WI38 (cell line): ENCODE results near the gene ZNF710.
"Not testable (repeated sequence)": the region's sequence is repeated elsewhere in the genome, so short reads cannot be mapped to it uniquely, and the experiment has no call there.

Source experiments
- H3K4me3 ChIP-seq: 2 replicates; pipeline ENCODE4 v1.5.1; 2011; ENCODE audit warnings: low read depth, mild to moderate bottlenecking, control low read depth, low read length
- TF ChIP-seq, protein P1 (sequence below): IDR thresholded peaks from 2 replicates; pipeline ENCODE4 v1.5.1; 2012; ENCODE audit warnings: low read depth, mild to moderate bottlenecking, control low read depth, low read length

Gene ZNF710

DNA sequence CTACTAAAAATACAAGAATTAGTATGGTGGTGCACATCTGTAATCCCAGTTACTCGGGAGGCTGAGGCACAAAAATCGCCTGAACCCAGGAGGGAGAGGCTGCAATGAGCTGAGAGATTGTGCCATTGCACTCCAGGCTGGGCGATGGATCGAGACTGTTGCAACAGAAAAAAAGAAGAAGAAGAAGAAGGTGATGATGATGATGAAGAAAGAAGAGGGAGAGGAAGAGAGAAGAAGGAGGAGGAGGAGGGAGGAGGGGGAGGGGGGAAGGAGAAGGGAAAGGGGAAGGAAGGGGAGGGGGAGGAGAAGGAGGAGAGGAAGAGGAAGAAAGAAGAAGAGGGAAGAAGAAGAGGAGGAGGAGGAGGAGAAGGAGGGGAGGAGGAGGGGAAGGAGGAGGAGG is 33.2 kb upstream of the ZNF710 start:
- no peak overlapping the region for H3K4me3 ChIP-seq
- TF ChIP-seq, protein P1, sequence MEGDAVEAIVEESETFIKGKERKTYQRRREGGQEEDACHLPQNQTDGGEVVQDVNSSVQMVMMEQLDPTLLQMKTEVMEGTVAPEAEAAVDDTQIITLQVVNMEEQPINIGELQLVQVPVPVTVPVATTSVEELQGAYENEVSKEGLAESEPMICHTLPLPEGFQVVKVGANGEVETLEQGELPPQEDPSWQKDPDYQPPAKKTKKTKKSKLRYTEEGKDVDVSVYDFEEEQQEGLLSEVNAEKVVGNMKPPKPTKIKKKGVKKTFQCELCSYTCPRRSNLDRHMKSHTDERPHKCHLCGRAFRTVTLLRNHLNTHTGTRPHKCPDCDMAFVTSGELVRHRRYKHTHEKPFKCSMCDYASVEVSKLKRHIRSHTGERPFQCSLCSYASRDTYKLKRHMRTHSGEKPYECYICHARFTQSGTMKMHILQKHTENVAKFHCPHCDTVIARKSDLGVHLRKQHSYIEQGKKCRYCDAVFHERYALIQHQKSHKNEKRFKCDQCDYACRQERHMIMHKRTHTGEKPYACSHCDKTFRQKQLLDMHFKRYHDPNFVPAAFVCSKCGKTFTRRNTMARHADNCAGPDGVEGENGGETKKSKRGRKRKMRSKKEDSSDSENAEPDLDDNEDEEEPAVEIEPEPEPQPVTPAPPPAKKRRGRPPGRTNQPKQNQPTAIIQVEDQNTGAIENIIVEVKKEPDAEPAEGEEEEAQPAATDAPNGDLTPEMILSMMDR = no peak

DNA sequence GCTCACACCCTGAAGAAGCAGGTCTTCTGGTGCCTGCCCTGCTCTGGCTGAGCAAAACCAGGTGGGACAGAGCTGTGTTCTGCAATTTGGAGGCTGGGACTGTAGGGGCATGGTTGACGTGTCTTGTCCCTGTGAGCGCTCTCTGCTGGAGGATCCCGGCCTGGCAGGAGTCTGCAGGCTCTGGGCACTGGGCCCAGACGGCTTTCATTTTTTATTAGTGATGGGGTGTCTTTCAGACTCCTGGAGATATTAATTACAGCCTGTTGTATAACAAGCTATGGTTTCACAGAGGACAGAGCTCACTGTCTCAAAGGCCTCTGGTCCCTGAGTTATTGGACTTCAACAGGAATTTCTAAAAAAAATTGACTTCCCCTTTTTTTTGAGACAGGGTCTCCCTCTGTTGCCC is 29.5 kb upstream of the ZNF710 start:
- no peak overlapping the region for H3K4me3 ChIP-seq
- TF ChIP-seq, protein P1 = peak; percentile 75

DNA sequence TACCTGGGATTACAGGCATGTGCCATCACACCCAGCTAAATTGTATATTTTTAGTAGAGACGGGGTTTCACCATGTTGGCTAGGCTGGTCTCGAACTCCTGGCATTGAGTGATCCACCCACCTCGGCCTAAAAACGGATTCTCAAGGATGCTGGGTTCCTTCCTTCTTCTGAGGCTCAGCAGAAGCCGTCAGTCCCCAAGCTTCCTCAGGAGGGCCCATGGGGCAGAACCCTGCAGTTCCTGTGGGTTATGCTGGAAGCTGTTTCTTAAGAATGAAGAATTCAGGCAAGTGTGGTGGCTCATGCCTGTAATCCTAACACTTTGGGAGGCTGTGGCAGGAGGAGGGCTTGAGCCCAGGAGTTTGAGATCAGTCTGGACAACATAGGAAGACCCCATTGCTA is 29.0 kb upstream of the ZNF710 start:
- H3K4me3 ChIP-seq = no peak overlapping the region
- TF ChIP-seq, protein P1 = no peak

DNA sequence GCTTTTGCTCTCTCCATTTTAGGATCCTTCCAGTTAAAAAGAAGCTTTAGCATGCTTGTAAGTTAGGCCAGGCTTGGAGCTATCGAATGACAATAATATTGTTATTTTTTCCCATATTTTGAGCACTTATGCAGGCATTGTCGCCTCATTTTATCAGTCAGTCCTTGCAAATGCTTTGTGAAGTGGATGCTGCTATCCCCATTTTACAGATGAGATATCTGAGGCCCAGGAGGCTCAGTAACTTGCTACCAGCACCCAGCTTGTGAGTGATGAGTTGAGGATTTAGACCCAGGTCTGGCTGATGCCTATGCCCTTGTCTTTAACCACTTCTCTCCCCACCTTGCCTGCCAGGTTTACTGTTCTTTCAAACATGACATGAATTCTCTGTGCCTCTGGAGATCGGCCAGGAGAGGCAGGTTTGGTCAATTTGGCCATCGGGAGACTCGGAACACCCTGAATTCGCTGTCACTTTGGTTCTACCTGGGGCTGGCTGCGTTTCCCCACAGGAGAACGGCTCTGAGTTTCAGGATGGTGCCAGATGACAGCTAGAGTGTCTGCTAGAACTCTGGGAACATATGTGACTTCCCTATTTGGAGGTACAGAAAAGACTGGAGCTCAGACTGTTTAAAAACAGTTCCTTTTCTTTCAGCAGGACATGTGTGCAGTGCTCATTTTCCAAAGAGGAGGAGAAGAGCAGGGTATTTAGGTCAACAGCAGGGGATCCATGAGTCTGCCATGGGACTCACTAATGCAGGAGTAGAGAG is 25.5 kb upstream of the ZNF710 start:
- no peak overlapping the region for H3K4me3 ChIP-seq
- TF ChIP-seq, protein P1 = no peak

DNA sequence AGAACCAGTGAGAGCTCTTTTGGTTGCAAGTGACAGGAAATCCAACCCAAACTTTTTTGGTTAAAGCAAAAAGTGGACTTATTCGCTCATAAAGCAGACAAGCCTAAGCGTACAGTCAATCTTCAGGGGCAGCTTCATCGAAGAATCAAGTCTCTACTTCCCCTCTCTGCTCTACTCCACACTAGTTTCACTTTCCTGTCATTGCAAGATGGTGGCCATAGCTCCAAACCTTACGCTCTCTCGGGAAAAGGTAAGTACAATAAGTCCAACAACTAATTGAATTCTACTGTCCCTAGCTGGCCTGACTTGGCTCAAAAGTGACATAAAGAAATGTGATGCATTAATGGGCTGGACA is 24.9 kb upstream of the ZNF710 start:
- TF ChIP-seq, protein P1 = no peak
- no peak overlapping the region for H3K4me3 ChIP-seq

DNA sequence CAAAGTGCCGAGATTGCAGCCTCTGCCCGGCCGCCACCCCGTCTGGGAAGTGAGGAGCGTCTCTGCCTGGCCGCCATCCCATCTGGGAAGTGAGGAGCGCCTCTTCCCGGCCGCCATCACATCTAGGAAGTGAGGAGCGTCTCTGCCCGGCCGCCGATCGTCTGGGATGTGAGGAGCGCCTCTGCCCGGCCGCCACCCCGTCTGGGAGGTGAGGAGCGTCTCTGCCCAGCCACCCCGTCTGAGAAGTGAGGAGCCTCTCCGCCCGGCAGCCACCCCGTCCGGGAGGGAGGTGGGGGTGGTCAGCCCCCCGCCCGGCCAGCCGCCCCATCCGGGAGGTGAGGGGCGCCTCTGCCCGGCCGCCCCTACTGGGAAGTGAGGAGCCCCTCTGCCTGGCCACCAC is 23.3 kb upstream of the ZNF710 start:
- H3K4me3 ChIP-seq = not testable (repeated sequence)

DNA sequence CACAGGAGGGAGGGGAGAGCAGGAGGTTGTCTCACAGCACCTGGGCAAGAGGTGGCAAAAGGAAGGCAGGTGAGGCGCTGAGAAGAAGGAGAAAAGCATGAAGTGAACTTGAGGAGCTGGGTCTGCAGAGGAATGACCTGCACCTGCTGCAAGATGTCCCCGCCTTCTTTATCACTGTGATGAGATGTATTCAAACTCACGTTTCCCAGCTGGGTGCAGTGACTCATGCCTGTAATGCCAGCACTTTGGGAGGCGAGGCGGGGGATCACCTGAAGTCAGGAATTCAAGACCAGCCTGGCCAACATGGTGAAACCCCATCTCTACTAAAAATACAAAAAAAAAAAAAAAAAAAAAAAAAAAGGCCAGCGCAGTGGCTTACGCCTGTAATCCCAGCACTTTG is 22.2 kb upstream of the ZNF710 start:
- TF ChIP-seq, protein P1 = no peak
- no peak overlapping the region for H3K4me3 ChIP-seq

DNA sequence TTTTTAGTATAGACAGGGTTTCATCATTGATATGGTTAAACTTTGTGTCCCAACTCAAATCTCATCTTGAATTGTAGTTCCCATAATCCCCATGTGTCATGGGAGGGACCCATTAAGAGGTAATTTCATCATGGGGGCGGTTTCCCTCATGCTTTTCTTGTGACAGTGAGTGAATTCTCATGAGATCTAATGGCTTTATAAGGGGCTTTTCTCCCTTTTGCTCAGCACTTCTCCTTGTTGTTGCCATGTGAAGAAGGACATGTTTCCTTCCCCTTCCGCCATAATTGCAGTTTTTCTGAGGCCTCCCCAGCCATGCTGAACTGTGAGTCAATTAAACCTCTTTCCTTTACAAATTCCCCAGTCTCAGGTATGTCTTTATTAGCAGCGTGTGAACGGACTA is 20.2 kb upstream of the ZNF710 start:
- TF ChIP-seq, protein P1 = no peak
- H3K4me3 ChIP-seq = no peak overlapping the region
